ENCODE results near the gene TFF2. TPM values are rescaled to one million over a fixed set of nuclear protein-coding genes. Genes with fewer than 3 reads are reported as not detected.

TFF2 gene
- total RNA-seq, 2 experiments from 2014 or later, result not detected

DNA sequence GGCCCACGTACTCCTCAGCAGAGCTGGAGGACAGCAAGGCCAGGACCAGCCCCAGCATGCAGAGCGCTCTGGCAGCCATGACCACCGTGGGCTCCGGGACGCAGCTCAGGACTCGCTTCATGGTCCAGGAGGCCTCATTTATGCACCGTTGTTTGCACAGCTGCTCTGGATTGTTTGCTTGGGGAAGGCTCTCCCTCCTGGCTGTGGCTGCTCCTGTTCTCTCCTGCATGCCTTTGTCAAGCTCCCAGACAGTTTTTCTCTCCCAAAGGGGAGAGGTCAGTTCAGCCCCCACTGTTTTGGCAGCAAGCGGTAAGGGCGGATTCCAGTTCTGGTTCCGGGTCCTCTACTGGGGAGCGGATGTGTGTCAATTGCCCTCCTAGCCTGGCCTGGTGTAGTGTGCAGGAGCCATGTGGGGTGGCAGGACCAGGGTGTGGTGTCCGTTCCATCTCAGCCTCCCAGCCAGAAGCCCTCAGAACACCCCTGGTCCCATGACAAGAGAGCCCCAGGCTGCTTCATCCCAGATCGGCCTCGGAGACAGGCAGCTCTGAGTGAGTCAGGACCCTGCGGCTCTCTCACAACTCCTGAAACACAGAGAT is 35.4 kb downstream of the TFF2 start, which contains the start of gene TFF3:
Gene TFF3, minus strand, starts transcription at position 114 of the 596 bp plus-strand sequence. Its CDS starts 35 bp downstream, at position 79.
- Mint-ChIP-seq H3K27ac (no peak within 1 kb of the TSS), H3K27me3 (no peaks in the 10 kb centered on the region), H3K36me3 (ENCODE audit: low read depth) (no peaks in the 10 kb centered on the region), H3K4me1 (ENCODE audit: low read depth) (peaks cover 5% of the 10 kb centered on the region), H3K4me3 (no peak within 1 kb of the TSS), H3K9me3 (no peaks in the 10 kb centered on the region)
- intact Hi-C loops (cut with micrococcal nuclease), result no loop called here
- POLR2A ChIA-PET, result no interaction called here
- ATAC-seq (no peak), DNase-seq (no peak)
- CTCF ChIA-PET, result interaction anchor here (1.0 kb wide), 1 partner anchor 141 kb away, joined by 3 read pairs; no protein-coding TSS in a partner anchor
- TF ChIP-seq, protein P1, sequence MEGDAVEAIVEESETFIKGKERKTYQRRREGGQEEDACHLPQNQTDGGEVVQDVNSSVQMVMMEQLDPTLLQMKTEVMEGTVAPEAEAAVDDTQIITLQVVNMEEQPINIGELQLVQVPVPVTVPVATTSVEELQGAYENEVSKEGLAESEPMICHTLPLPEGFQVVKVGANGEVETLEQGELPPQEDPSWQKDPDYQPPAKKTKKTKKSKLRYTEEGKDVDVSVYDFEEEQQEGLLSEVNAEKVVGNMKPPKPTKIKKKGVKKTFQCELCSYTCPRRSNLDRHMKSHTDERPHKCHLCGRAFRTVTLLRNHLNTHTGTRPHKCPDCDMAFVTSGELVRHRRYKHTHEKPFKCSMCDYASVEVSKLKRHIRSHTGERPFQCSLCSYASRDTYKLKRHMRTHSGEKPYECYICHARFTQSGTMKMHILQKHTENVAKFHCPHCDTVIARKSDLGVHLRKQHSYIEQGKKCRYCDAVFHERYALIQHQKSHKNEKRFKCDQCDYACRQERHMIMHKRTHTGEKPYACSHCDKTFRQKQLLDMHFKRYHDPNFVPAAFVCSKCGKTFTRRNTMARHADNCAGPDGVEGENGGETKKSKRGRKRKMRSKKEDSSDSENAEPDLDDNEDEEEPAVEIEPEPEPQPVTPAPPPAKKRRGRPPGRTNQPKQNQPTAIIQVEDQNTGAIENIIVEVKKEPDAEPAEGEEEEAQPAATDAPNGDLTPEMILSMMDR (IDR thresholded peaks at IDR 0.05), result no peak

DNA sequence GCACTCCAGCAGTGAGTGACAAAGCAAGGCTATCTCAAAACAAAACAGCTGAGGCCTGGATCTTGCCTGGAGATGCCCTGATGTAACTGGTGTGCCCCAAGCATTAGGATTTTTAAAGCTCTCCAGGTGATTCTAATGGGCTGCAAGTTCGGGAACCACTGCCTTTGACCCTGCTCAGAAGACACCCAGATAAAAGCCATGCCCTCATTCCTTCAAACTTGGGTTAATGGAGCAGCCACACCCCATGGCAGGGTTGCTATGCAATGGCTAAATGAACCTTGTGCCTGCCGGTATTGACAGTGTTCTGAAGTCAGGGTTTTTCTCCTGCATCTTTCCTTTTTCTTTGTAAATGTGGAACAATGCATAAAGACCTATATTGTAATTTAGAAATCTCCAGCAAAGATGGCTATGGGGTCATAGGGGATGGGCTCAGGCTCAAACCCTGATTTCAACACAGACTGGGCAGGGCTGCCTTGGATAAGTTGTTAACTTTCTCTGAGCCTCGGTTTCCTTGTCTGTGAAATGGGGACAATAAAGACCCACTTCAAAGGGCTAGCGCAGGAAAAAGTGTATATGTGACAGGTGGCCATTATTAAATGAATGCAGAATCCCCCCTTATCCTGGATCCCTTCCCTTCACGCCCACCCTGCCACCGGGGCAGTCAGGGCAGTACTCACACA is 36.0 kb downstream of the TFF2 start:
- Mint-ChIP-seq H3K4me1 (ENCODE audit: low read depth) (peaks cover 5% of the 10 kb centered on the region), H3K27me3 (no peaks in the 10 kb centered on the region), H3K36me3 (ENCODE audit: low read depth) (no peaks in the 10 kb centered on the region), H3K9me3 (no peaks in the 10 kb centered on the region), H3K4me3 (no peak overlapping the region), H3K27ac (no peak overlapping the region)
- CTCF ChIA-PET, result no interaction called here
- intact Hi-C loops (cut with micrococcal nuclease), result no loop called here
- no peak for ATAC-seq
- TF ChIP-seq, protein P1 (IDR thresholded peaks at IDR 0.05), result no peak
- DNase-seq, result no peak
- POLR2A ChIA-PET, result no interaction called here

DNA sequence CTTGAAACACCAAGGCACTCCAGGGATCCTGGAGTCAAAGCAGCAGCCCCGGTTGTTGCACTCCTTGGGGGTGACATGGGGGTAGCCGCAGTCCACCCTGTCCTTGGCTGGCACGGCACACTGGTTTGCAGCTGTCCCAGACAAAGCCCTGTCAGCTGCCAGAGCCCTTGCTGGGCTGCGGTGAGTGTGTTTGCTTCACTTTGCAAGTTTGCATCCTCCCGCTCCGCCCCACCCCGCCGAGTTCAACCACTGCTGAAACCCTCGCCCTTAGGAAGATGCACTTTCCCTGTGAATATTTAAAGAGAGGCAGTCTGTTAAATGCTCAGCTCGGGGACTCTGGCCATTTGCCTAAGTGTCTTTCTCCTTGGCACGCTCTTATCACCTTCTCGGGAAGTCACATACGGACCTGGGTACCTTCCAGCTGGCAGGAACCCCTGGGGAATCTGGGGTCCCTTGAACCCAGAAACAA is 37.3 kb downstream of the TFF2 start:
- no peaks in the 10 kb centered on the region for H3K36me3 Mint-ChIP-seq (ENCODE audit: low read depth)
- H3K27ac Mint-ChIP-seq, result no peak overlapping the region
- DNase-seq, result no peak
- H3K9me3 Mint-ChIP-seq, result no peaks in the 10 kb centered on the region
- ATAC-seq, result no peak
- no peaks in the 10 kb centered on the region for H3K27me3 Mint-ChIP-seq
- TF ChIP-seq, protein P1 (IDR thresholded peaks at IDR 0.05), result no peak
- intact Hi-C loops (cut with micrococcal nuclease), result no loop called here
- no peak overlapping the region for H3K4me3 Mint-ChIP-seq
- CTCF ChIA-PET, result no interaction called here
- POLR2A ChIA-PET, result interaction anchor here (0.8 kb wide), 1 partner anchor 11 kb away, joined by 3 read pairs; no protein-coding TSS in a partner anchor
- no peaks in the 10 kb centered on the region for H3K4me1 Mint-ChIP-seq (ENCODE audit: low read depth)

DNA sequence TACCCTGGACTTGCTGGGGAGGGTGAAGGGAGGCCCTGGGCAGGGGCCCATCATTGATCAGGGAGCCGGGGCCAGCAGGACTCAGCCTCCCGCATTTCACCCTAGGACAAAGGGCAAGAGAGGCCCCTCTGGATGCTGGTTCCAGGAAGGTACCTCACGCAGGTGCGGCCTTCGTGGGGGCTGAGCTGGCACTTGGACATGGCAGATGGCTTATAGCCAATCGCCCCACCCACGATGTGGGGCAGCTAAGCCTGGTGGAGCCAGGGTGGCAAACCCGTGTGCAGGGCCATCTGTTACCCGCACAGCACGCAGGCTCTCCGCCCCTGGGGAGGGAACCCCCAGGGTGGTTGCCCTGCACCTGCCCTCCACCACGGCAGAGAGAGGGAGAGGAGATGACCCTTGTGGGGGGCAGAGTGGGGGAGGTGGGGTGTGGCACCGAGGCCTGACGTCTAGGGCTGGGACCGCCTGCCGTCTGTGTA is 38.1 kb downstream of the TFF2 start:
- TF ChIP-seq, protein P1 (IDR thresholded peaks at IDR 0.05), result no peak
- no peak for ATAC-seq
- Mint-ChIP-seq H3K4me1 (ENCODE audit: low read depth) (no peaks in the 10 kb centered on the region), H3K9me3 (no peaks in the 10 kb centered on the region), H3K27ac (no peak overlapping the region), H3K36me3 (ENCODE audit: low read depth) (no peaks in the 10 kb centered on the region), H3K27me3 (no peaks in the 10 kb centered on the region), H3K4me3 (no peak overlapping the region)
- DNase-seq, result no peak
- POLR2A ChIA-PET, result no interaction called here
- CTCF ChIA-PET, result interaction anchor here (1.2 to 4.5 kb wide), 2 partner anchors 17 to 25 kb away, joined by 3 to 47 read pairs; no protein-coding TSS in a partner anchor
- intact Hi-C loops (cut with micrococcal nuclease), result no loop called here

Data from activated CD8-positive, alpha-beta T cell treated with anti-CD3 and anti-CD28 coated beads for 36 hours (primary cell).